MM.1S (cell line): ENCODE results near the gene LRMDA.

Source experiments
- CTCF ChIP-seq: fragments of 300-600 bp; sonication (generic); IDR thresholded peaks from 2 replicates; pipeline ENCODE4 v1.5.1; 2016; ENCODE audit warnings: antibody characterized with exemption, low read length, mixed read lengths
- EZH2 ChIP-seq: fragments of 300-600 bp; sonication (generic); optimal IDR thresholded peaks from 2 replicates; pipeline ENCODE3; 2017; ENCODE audit warnings: low read depth, mild to moderate bottlenecking, antibody characterized with exemption, low read length, mixed read lengths

- TF ChIP-seq EZH2 (no peak), CTCF (no peak)
Measured at GRCh38 chr10:75436896-75437295, 5.5 kb downstream of the LRMDA start.
